ENCODE data around the gene AIG1.

- no peak for TF ChIP-seq EZH2 (IDR thresholded peaks at IDR 0.05; ENCODE audit: borderline replicate concordance, insufficient read depth, low read length, poor library complexity, severe bottlenecking)
- TF ChIP-seq RAD21 (conservative IDR thresholded peaks at IDR 0.05), result no peak
- no peak for TF ChIP-seq CTCF (IDR thresholded peaks at IDR 0.05; ENCODE audit: poor library complexity, severe bottlenecking)
- TF ChIP-seq POLR2AphosphoS5 (IDR thresholded peaks at IDR 0.05), result no peak
- no peak for TF ChIP-seq REST (IDR thresholded peaks at IDR 0.05; ENCODE audit: borderline replicate concordance)
- no peak for TF ChIP-seq SMC3 (conservative IDR thresholded peaks at IDR 0.05; ENCODE audit: poor library complexity)
- TF ChIP-seq EP300 (conservative IDR thresholded peaks at IDR 0.05; ENCODE audit: poor library complexity, severe bottlenecking), result no peak
- no peak for TF ChIP-seq MXI1 (conservative IDR thresholded peaks at IDR 0.05; ENCODE audit: poor library complexity, severe bottlenecking)
- TF ChIP-seq TAF1 (IDR thresholded peaks at IDR 0.05; ENCODE audit: low read depth), result no peak
Observed at GRCh38 chr6:143375022-143375585, 314.4 kb downstream of the AIG1 start.
